ENCODE measurements around the gene FRMD1. TPM values are rescaled to one million over a fixed set of nuclear protein-coding genes. Genes with fewer than 3 reads are reported as not detected.

Gene FRMD1
- total RNA-seq, 1 donor from 2014 or later, result not detected

- H3K27ac Mint-ChIP-seq (ENCODE audit: unreplicated experiment), result no peak overlapping the region
These were observed 48.7 kb downstream of the FRMD1 start for GRCh38 chr6:168030218-168030746.

GRCh38 chr6:168029459-168030217, 49.4 kb downstream of the FRMD1 start:
- TF ChIP-seq EZH2 (IDR thresholded peaks at IDR 0.05; ENCODE audit: insufficient read depth, low read length) (no peak), CTCF (IDR thresholded peaks at IDR 0.05; ENCODE audit: insufficient read depth, low read depth, low read length) (no peak)
- H3K27ac Mint-ChIP-seq (ENCODE audit: unreplicated experiment), result no peak overlapping the region

More at GRCh38 chr6:168030218-168030746, 48.7 kb downstream of the FRMD1 start:
- FAIRE-seq (no peak), DNase-seq (ENCODE audit: low read depth) (no peak)
- H3K36me3 Mint-ChIP-seq (ENCODE audit: low read depth, unreplicated experiment), result no peaks in the 10 kb centered on the region
- no peak for TF ChIP-seq CTCF (IDR thresholded peaks at IDR 0.05; ENCODE audit: insufficient read depth, low read depth, low read length)
- TF ChIP-seq EZH2 (IDR thresholded peaks at IDR 0.05; ENCODE audit: insufficient read depth, low read length), result no peak
- H3K27ac ChIP-seq (ENCODE audit: low read depth, low read length), result no peak overlapping the region
- H3K4me3 Mint-ChIP-seq (ENCODE audit: unreplicated experiment), result no peak overlapping the region
- no peaks in the 10 kb centered on the region for H3K36me3 ChIP-seq (ENCODE audit: insufficient read depth, low read length)
- peaks cover 17% of the 10 kb centered on the region for H3K4me1 ChIP-seq (ENCODE audit: insufficient read depth, low read length)
- no peaks in the 10 kb centered on the region for H3K27me3 Mint-ChIP-seq (ENCODE audit: low read depth, unreplicated experiment)
- no peaks in the 10 kb centered on the region for H3K27me3 ChIP-seq (ENCODE audit: insufficient read depth, low read length)
- H3K9me3 Mint-ChIP-seq (ENCODE audit: unreplicated experiment), result peaks cover 4% of the 10 kb centered on the region
- no peak overlapping the region for H2AFZ ChIP-seq (ENCODE audit: low read depth, low read length)
- peaks cover 25% of the 10 kb centered on the region for H3K4me1 Mint-ChIP-seq (ENCODE audit: low read depth, unreplicated experiment)
- H4K20me1 ChIP-seq (ENCODE audit: insufficient read depth, low read length), result no peaks in the 10 kb centered on the region
- H3K9me3 ChIP-seq (ENCODE audit: insufficient read depth, low read depth, low read length), result no peaks in the 10 kb centered on the region
- no peaks in the 10 kb centered on the region for H3K79me2 ChIP-seq (ENCODE audit: insufficient read depth, low read length)
- H3K4me2 ChIP-seq (ENCODE audit: low read length), result no peak overlapping the region
- H3K9ac ChIP-seq (ENCODE audit: low read length), result no peak overlapping the region
- H3K4me3 ChIP-seq (ENCODE audit: insufficient read depth, low read depth, low read length), result no peak overlapping the region

DNA sequence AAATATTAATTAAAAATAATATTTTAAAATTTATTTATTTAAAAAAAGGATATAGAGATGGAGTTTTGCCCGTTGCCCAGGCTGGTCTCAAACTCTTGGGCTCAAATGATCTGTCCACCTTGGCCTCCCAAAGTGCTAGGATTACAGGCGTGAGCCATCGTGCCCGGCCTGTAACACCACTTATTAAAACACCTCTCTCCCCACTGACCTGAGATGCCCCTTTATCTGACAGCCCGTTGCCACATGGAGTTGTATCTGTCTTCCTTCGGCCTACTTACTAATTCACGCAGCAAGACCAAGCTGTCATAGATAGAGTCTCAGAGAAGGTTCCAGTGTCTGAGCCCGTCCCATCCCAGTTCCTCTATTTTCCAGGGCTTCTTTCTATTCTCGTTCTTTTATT, 50.8 kb downstream of the FRMD1 start:
- Mint-ChIP-seq H3K27ac (ENCODE audit: unreplicated experiment) (no peak overlapping the region), H3K27me3 (ENCODE audit: low read depth, unreplicated experiment) (no peaks in the 10 kb centered on the region), H3K4me3 (ENCODE audit: unreplicated experiment) (no peak overlapping the region), H3K9me3 (ENCODE audit: unreplicated experiment) (no peaks in the 10 kb centered on the region), H3K36me3 (ENCODE audit: low read depth, unreplicated experiment) (no peaks in the 10 kb centered on the region), H3K4me1 (ENCODE audit: low read depth, unreplicated experiment) (peaks cover 29% of the 10 kb centered on the region)
- H3K4me1 ChIP-seq (ENCODE audit: insufficient read depth, low read length), result peaks cover 17% of the 10 kb centered on the region
- H3K9ac ChIP-seq (ENCODE audit: low read length), result no peak overlapping the region
- no peak overlapping the region for H3K4me3 ChIP-seq (ENCODE audit: insufficient read depth, low read depth, low read length)
- TF ChIP-seq CTCF (IDR thresholded peaks at IDR 0.05; ENCODE audit: insufficient read depth, low read depth, low read length) (no peak), EZH2 (IDR thresholded peaks at IDR 0.05; ENCODE audit: insufficient read depth, low read length) (no peak)
- no peak for FAIRE-seq
- H4K20me1 ChIP-seq (ENCODE audit: insufficient read depth, low read length), result no peaks in the 10 kb centered on the region
- H3K27ac ChIP-seq (ENCODE audit: low read depth, low read length), result no peak overlapping the region
- H3K9me3 ChIP-seq (ENCODE audit: insufficient read depth, low read depth, low read length), result no peaks in the 10 kb centered on the region
- no peaks in the 10 kb centered on the region for H3K36me3 ChIP-seq (ENCODE audit: insufficient read depth, low read length)
- H2AFZ ChIP-seq (ENCODE audit: low read depth, low read length), result no peak overlapping the region
- H3K79me2 ChIP-seq (ENCODE audit: insufficient read depth, low read length), result no peaks in the 10 kb centered on the region
- no peak overlapping the region for H3K4me2 ChIP-seq (ENCODE audit: low read length)
- no peaks in the 10 kb centered on the region for H3K27me3 ChIP-seq (ENCODE audit: insufficient read depth, low read length)
- no peak for DNase-seq (ENCODE audit: low read depth)

More at GRCh38 chr6:168029459-168030217, 49.4 kb downstream of the FRMD1 start:
- Histone ChIP-seq H4K20me1 (ENCODE audit: insufficient read depth, low read length) (no peaks in the 10 kb centered on the region), H2AFZ (ENCODE audit: low read depth, low read length) (no peak overlapping the region), H3K79me2 (ENCODE audit: insufficient read depth, low read length) (no peaks in the 10 kb centered on the region), H3K4me1 (ENCODE audit: insufficient read depth, low read length) (peaks cover 17% of the 10 kb centered on the region), H3K36me3 (ENCODE audit: insufficient read depth, low read length) (no peaks in the 10 kb centered on the region), H3K27me3 (ENCODE audit: insufficient read depth, low read length) (no peaks in the 10 kb centered on the region), H3K9ac (ENCODE audit: low read length) (no peak overlapping the region), H3K27ac (ENCODE audit: low read depth, low read length) (no peak overlapping the region), H3K9me3 (ENCODE audit: insufficient read depth, low read depth, low read length) (no peaks in the 10 kb centered on the region), H3K4me3 (ENCODE audit: insufficient read depth, low read depth, low read length) (no peak overlapping the region), H3K4me2 (ENCODE audit: low read length) (no peak overlapping the region)
- DNase-seq (ENCODE audit: low read depth) (no peak), FAIRE-seq (no peak)
- Mint-ChIP-seq H3K4me3 (ENCODE audit: unreplicated experiment) (no peak overlapping the region), H3K36me3 (ENCODE audit: low read depth, unreplicated experiment) (no peaks in the 10 kb centered on the region), H3K4me1 (ENCODE audit: low read depth, unreplicated experiment) (peaks cover 25% of the 10 kb centered on the region), H3K27me3 (ENCODE audit: low read depth, unreplicated experiment) (no peaks in the 10 kb centered on the region), H3K9me3 (ENCODE audit: unreplicated experiment) (no peaks in the 10 kb centered on the region)

Data from astrocyte (in vitro differentiated cells and primary cell).